CD8-positive, alpha-beta memory T cell (primary cell): ENCODE results near the gene CDKL4. TPM values are rescaled to one million over a fixed set of nuclear protein-coding genes. Genes with fewer than 3 reads are reported as not detected.

Source experiments
- CTCF ChIA-PET: fragments of 350-600 bp; sonication (Branson Sonifier 250); formaldehyde crosslinking; loops from one replicate; lab custom pipeline; 2021; ENCODE audit warnings: antibody characterized with exemption; lab: Charles Lee
- POLR2A ChIA-PET: fragments of 350-600 bp; sonication (Branson Sonifier 250); formaldehyde crosslinking; loops from one replicate; lab custom pipeline; 2021; ENCODE audit warnings: antibody characterized with exemption; lab: Charles Lee
- DNase-seq, 5 donors: peaks; one replicate each; pipeline versions ENCODE4 v3.0.0 to v3.0.0-alpha.2; 2020 to 2022; ENCODE audit warnings: mixed read lengths in 1 of 5
- H3K27ac ChIP-seq: one replicate; pipeline ENCODE4 v1.7.0; 2013; ENCODE audit warnings: low read depth, mild to moderate bottlenecking, low read length, moderate library complexity
- H3K27me3 ChIP-seq: 2 replicates; pipeline ENCODE4 v1.7.0; 2013; ENCODE audit warnings: low read length, mild to moderate bottlenecking; ENCODE audit not compliant: insufficient read depth, poor library complexity, severe bottlenecking
- H3K36me3 ChIP-seq: 2 replicates; pipeline ENCODE4 v1.7.0; 2013; ENCODE audit warnings: mild to moderate bottlenecking, low read length, moderate library complexity; ENCODE audit not compliant: insufficient read depth
- H3K4me1 ChIP-seq: 2 replicates; pipeline ENCODE4 v1.7.0; 2013; ENCODE audit warnings: mild to moderate bottlenecking, low read length, moderate library complexity; ENCODE audit not compliant: insufficient read depth
- H3K4me3 ChIP-seq: 2 replicates; pipeline ENCODE4 v1.7.0; 2013; ENCODE audit warnings: mild to moderate bottlenecking, low read length
- H3K9me3 ChIP-seq: 2 replicates; pipeline ENCODE4 v1.7.0; 2013; ENCODE audit warnings: mild to moderate bottlenecking, low read length
- H3K27ac Mint-ChIP-seq, 8 donors: one replicate each; pipeline ENCODE4 v1.8.0; 2020 to 2021; ENCODE audit warnings: mixed read lengths in 8 of 8, mild to moderate bottlenecking in 6 of 8, inconsistent platforms in 3 of 8, moderate library complexity in 3 of 8
- H3K27me3 Mint-ChIP-seq, 2 donors: one replicate each; pipeline ENCODE4 v1.8.0; 2020 to 2021; ENCODE audit warnings: mixed read lengths in 2 of 2, mild to moderate bottlenecking in 1 of 2, moderate library complexity in 1 of 2
- H3K36me3 Mint-ChIP-seq, 3 donors: one replicate each; pipeline ENCODE4 v1.8.0; 2020 to 2021; ENCODE audit warnings: mixed read lengths in 3 of 3, inconsistent platforms in 1 of 3, mild to moderate bottlenecking in 1 of 3
- H3K4me1 Mint-ChIP-seq, 3 donors: one replicate each; pipeline ENCODE4 v1.8.0; 2020 to 2021; ENCODE audit warnings: mixed read lengths in 3 of 3, inconsistent platforms in 1 of 3, mild to moderate bottlenecking in 1 of 3
- H3K4me3 Mint-ChIP-seq, 7 donors: one replicate each; pipeline ENCODE4 v1.8.0; 2020 to 2021; ENCODE audit warnings: mixed read lengths in 7 of 7, mild to moderate bottlenecking in 6 of 7, moderate library complexity in 4 of 7, inconsistent platforms in 2 of 7
- H3K9me3 Mint-ChIP-seq, 5 donors: one replicate each; pipeline ENCODE4 v1.8.0; 2020 to 2022; ENCODE audit warnings: mixed read lengths in 5 of 5, mild to moderate bottlenecking in 3 of 5, moderate library complexity in 2 of 5, inconsistent platforms in 1 of 5
- polyA plus RNA-seq: library from polyadenylated mRNA; unstranded; fragments of 300-500 nt; fragmentation: Illumina TruSeq; gene quantifications from one replicate; pipeline ENCODE4 v1.2.3, GENCODE V29; 2021
- total RNA-seq, 2 experiments: library from RNA; stranded (reverse); gene quantifications; one replicate each; pipeline ENCODE4 v1.2.3, GENCODE V29; 2021

The CDKL4 gene
- total and polyA plus RNA-seq, 3 experiments from 2014 or later = 0.13 to 0.31 TPM; not detected in 1

- no peaks in the 10 kb centered on the region for H3K9me3 Mint-ChIP-seq
- H3K27me3 ChIP-seq = no peaks in the 10 kb centered on the region
- H3K36me3 ChIP-seq = no peaks in the 10 kb centered on the region
- H3K9me3 ChIP-seq = no peaks in the 10 kb centered on the region
- H3K4me1 ChIP-seq = peaks cover 35% of the 10 kb centered on the region
- peak overlapping the region in 5 of 7 donors; percentile 26 to 66 (median 47) for H3K4me3 Mint-ChIP-seq
- no peak for DNase-seq
- ChIA-PET POLR2A (interaction anchor here (0.6 to 3.6 kb wide), 6 partner anchors 11 to 96 kb away, joined by 3 to 37 read pairs (median 3); partner anchors contain the start of gene SOS1), CTCF (interaction anchor here (1.0 to 3.6 kb wide), 7 partner anchors 11 to 98 kb away, joined by 3 to 21 read pairs (median 7); partner anchors contain the start of gene SOS1)
- H3K27ac ChIP-seq = no peak overlapping the region
- H3K4me1 Mint-ChIP-seq = peaks cover 32 to 65% (median 58%) of the 10 kb centered on the region in 3 donors
- peak overlapping the region; percentile 32 for H3K4me3 ChIP-seq
- peaks cover 0 to 6% (median 0%) of the 10 kb centered on the region in 3 donors for H3K36me3 Mint-ChIP-seq
- peak overlapping the region; percentile 8 to 85 (median 60) for H3K27ac Mint-ChIP-seq
- H3K27me3 Mint-ChIP-seq = no peaks in the 10 kb centered on the region
Observed at GRCh38 chr2:39217192-39217550, 26.6 kb downstream of the CDKL4 start.

GRCh38 chr2:39216346-39217191, 27.2 kb downstream of the CDKL4 start:
- H3K4me3 Mint-ChIP-seq = peak overlapping the region; percentile 0 to 66 (median 33)
- H3K36me3 Mint-ChIP-seq = peaks cover 0 to 6% (median 0%) of the 10 kb centered on the region in 3 donors

GRCh38 chr2:39215545-39215944, 28.2 kb downstream of the CDKL4 start:
- ChIA-PET CTCF (interaction anchor here (0.8 to 1.7 kb wide), 4 partner anchors 13 to 157 kb away, joined by 3 to 9 read pairs (median 4); partner anchors contain the start of gene SOS1), POLR2A (interaction anchor here (1.0 kb wide), 1 partner anchor 95 kb away, joined by 3 read pairs; the partner anchor contains the start of gene SOS1)
- no peak overlapping the region for H3K27ac ChIP-seq
- Mint-ChIP-seq H3K9me3 (no peaks in the 10 kb centered on the region), H3K4me1 (peaks cover 32 to 75% (median 58%) of the 10 kb centered on the region in 3 donors), H3K27ac (peak overlapping the region in 6 of 8 donors; percentile 8 to 85 (median 62)), H3K27me3 (no peaks in the 10 kb centered on the region), H3K4me3 (no peak overlapping the region), H3K36me3 (peaks cover 0 to 6% (median 0%) of the 10 kb centered on the region in 3 donors)
- peaks cover 35% of the 10 kb centered on the region for H3K4me1 ChIP-seq
- no peaks in the 10 kb centered on the region for H3K27me3 ChIP-seq
- H3K4me3 ChIP-seq = no peak overlapping the region
- no peaks in the 10 kb centered on the region for H3K36me3 ChIP-seq
- DNase-seq = no peak
- H3K9me3 ChIP-seq = no peaks in the 10 kb centered on the region

More at GRCh38 chr2:39216346-39217191, 27.2 kb downstream of the CDKL4 start:
- Mint-ChIP-seq H3K27me3 (no peaks in the 10 kb centered on the region), H3K4me1 (peaks cover 32 to 68% (median 58%) of the 10 kb centered on the region in 3 donors), H3K27ac (peak overlapping the region; percentile 8 to 85 (median 60)), H3K9me3 (no peaks in the 10 kb centered on the region)
- CTCF ChIA-PET = interaction anchor here (0.8 to 3.6 kb wide), 8 partner anchors 11 to 158 kb away, joined by 3 to 21 read pairs (median 6); partner anchors contain the start of gene SOS1
- no peaks in the 10 kb centered on the region for H3K36me3 ChIP-seq
- peaks cover 35% of the 10 kb centered on the region for H3K4me1 ChIP-seq
- peak overlapping the region; percentile 42 for H3K4me3 ChIP-seq
- no peaks in the 10 kb centered on the region for H3K27me3 ChIP-seq
- no peak overlapping the region for H3K27ac ChIP-seq
- POLR2A ChIA-PET = interaction anchor here (0.6 to 3.6 kb wide), 8 partner anchors 10 to 96 kb away, joined by 3 to 37 read pairs (median 3); partner anchors contain the start of gene SOS1
- peak; percentile 45 to 90 (median 85) for DNase-seq
- no peaks in the 10 kb centered on the region for H3K9me3 ChIP-seq

- no peak for DNase-seq
- ChIA-PET POLR2A (no interaction called here), CTCF (no interaction called here)
- Mint-ChIP-seq H3K27ac (peak overlapping the region in 1 of 8 donors; percentile 15), H3K9me3 (no peaks in the 10 kb centered on the region), H3K36me3 (peaks cover 0 to 2% (median 0%) of the 10 kb centered on the region in 3 donors), H3K27me3 (no peaks in the 10 kb centered on the region), H3K4me1 (peaks cover 23 to 57% (median 39%) of the 10 kb centered on the region in 3 donors), H3K4me3 (no peak overlapping the region)
- H3K9me3 ChIP-seq = no peaks in the 10 kb centered on the region
- peaks cover 24% of the 10 kb centered on the region for H3K4me1 ChIP-seq
- H3K36me3 ChIP-seq = no peaks in the 10 kb centered on the region
- H3K4me3 ChIP-seq = no peak overlapping the region
- H3K27me3 ChIP-seq = no peaks in the 10 kb centered on the region
- no peak overlapping the region for H3K27ac ChIP-seq
Observed at GRCh38 chr2:39213015-39213414, 30.8 kb downstream of the CDKL4 start.

GRCh38 chr2:39210846-39211245, 32.9 kb downstream of the CDKL4 start:
- Mint-ChIP-seq H3K9me3 (no peaks in the 10 kb centered on the region), H3K36me3 (peaks cover 0 to 2% (median 0%) of the 10 kb centered on the region in 3 donors), H3K4me3 (no peak overlapping the region), H3K4me1 (peaks cover 5 to 35% (median 17%) of the 10 kb centered on the region in 3 donors), H3K27ac (peak overlapping the region in 1 of 8 donors; percentile 34), H3K27me3 (peaks cover 0 to 2% of the 10 kb centered on the region in 2 donors)
- POLR2A ChIA-PET = no interaction called here
- Histone ChIP-seq H3K9me3 (no peaks in the 10 kb centered on the region), H3K27me3 (no peaks in the 10 kb centered on the region), H3K4me3 (no peak overlapping the region), H3K27ac (no peak overlapping the region), H3K36me3 (no peaks in the 10 kb centered on the region), H3K4me1 (peaks cover 4% of the 10 kb centered on the region)
- CTCF ChIA-PET = interaction anchor here (0.8 to 1.7 kb wide), 4 partner anchors 17 to 91 kb away, joined by 4 to 7 read pairs (median 4); partner anchors contain the start of gene SOS1
- DNase-seq = no peak

- H3K4me1 ChIP-seq = no peaks in the 10 kb centered on the region
- no peak overlapping the region for H3K27ac ChIP-seq
- peaks cover 0 to 17% (median 2%) of the 10 kb centered on the region in 3 donors for H3K4me1 Mint-ChIP-seq
- H3K27ac Mint-ChIP-seq = peak overlapping the region in 1 of 8 donors; percentile 57
- H3K4me3 Mint-ChIP-seq = peak overlapping the region in 2 of 7 donors; percentile 34 to 78
- H3K36me3 Mint-ChIP-seq = peaks cover 0 to 4% (median 0%) of the 10 kb centered on the region in 3 donors
- DNase-seq = no peak
- peaks cover 0 to 3% of the 10 kb centered on the region in 2 donors for H3K27me3 Mint-ChIP-seq
- CTCF ChIA-PET = interaction anchor here (1.7 kb wide), 1 partner anchor 79 kb away, joined by 5 read pairs; no protein-coding TSS in a partner anchor
- H3K36me3 ChIP-seq = no peaks in the 10 kb centered on the region
- H3K27me3 ChIP-seq = no peaks in the 10 kb centered on the region
- POLR2A ChIA-PET = interaction anchor here (0.6 to 1.9 kb wide), 2 partner anchors 9 to 83 kb away, joined by 3 to 6 read pairs; partner anchors contain the start of gene SOS1
- peaks cover 0 to 5% (median 2%) of the 10 kb centered on the region in 5 donors for H3K9me3 Mint-ChIP-seq
- H3K4me3 ChIP-seq = no peak overlapping the region
- no peaks in the 10 kb centered on the region for H3K9me3 ChIP-seq
Observed at GRCh38 chr2:39203382-39203781, 40.4 kb downstream of the CDKL4 start.

GRCh38 chr2:39202639-39203369, 41.0 kb downstream of the CDKL4 start:
- H3K4me3 Mint-ChIP-seq = peak overlapping the region in 1 of 7 donors; percentile 78
- no peaks in the 10 kb centered on the region for H3K36me3 ChIP-seq
- peaks cover 0 to 17% (median 2%) of the 10 kb centered on the region in 3 donors for H3K4me1 Mint-ChIP-seq
- peaks cover 0 to 3% of the 10 kb centered on the region in 2 donors for H3K27me3 Mint-ChIP-seq
- CTCF ChIA-PET = interaction anchor here (1.4 to 1.7 kb wide), 2 partner anchors 9 to 79 kb away, joined by 3 to 5 read pairs; no protein-coding TSS in a partner anchor
- no peaks in the 10 kb centered on the region for H3K4me1 ChIP-seq
- POLR2A ChIA-PET = interaction anchor here (0.6 to 1.9 kb wide), 2 partner anchors 8 to 82 kb away, joined by 3 to 6 read pairs; partner anchors contain the start of gene SOS1
- no peak for DNase-seq
- H3K4me3 ChIP-seq = no peak overlapping the region
- no peak overlapping the region for H3K27ac ChIP-seq
- H3K27ac Mint-ChIP-seq = peak overlapping the region in 1 of 8 donors; percentile 6
- peaks cover 0 to 5% (median 0%) of the 10 kb centered on the region in 3 donors for H3K36me3 Mint-ChIP-seq
- no peaks in the 10 kb centered on the region for H3K9me3 ChIP-seq
- peaks cover under 1 to 6% (median 2%) of the 10 kb centered on the region in 5 donors for H3K9me3 Mint-ChIP-seq
- no peaks in the 10 kb centered on the region for H3K27me3 ChIP-seq
